ENCODE results near the gene FEM1B.

The FEM1B gene

GRCh38 chr15:68259883-68260282, 17.7 kb upstream of the FEM1B start:
- no peak for DNase-seq (ENCODE audit: low spot score)

- no peak for DNase-seq (ENCODE audit: low spot score)
These were observed 16.3 kb upstream of the FEM1B start for GRCh38 chr15:68261241-68261640.

GRCh38 chr15:68261980-68262379, 15.6 kb upstream of the FEM1B start:
- DNase-seq (ENCODE audit: low spot score), result no peak

- no peak for DNase-seq (ENCODE audit: low spot score)
These were observed 14.8 kb upstream of the FEM1B start for GRCh38 chr15:68262514-68263356.

GRCh38 chr15:68264282-68264681, 13.3 kb upstream of the FEM1B start:
- no peak for DNase-seq (ENCODE audit: low spot score)

- no peak for DNase-seq (ENCODE audit: low spot score)
These were observed 12.5 kb upstream of the FEM1B start for GRCh38 chr15:68265081-68265480.

GRCh38 chr15:68265674-68266073, 11.9 kb upstream of the FEM1B start:
- DNase-seq (ENCODE audit: low spot score), result no peak

- no peak for DNase-seq (ENCODE audit: low spot score)
These were observed 9.1 kb upstream of the FEM1B start for GRCh38 chr15:68268405-68268804.

GRCh38 chr15:68271854-68272471, 5.6 kb upstream of the FEM1B start:
- DNase-seq (ENCODE audit: low spot score), result no peak

GRCh38 chr15:68272721-68273271, 4.7 kb upstream of the FEM1B start:
- no peak for DNase-seq (ENCODE audit: low spot score)

- DNase-seq (ENCODE audit: low spot score), result no peak
These were observed 3.2 kb upstream of the FEM1B start for GRCh38 chr15:68274201-68274848.

GRCh38 chr15:68275165-68275746, 2.3 kb upstream of the FEM1B start:
- DNase-seq (ENCODE audit: low spot score), result no peak

GRCh38 chr15:68276668-68277067, 877 bp upstream of the FEM1B start:
- DNase-seq (ENCODE audit: low spot score), result no peak

- no peak for DNase-seq (ENCODE audit: low spot score)
These were observed 378 bp upstream of the FEM1B start for GRCh38 chr15:68277131-68277602.

- no peak for DNase-seq (ENCODE audit: low spot score)
These were observed 725 bp downstream of the FEM1B start for GRCh38 chr15:68278345-68278594.

- DNase-seq (ENCODE audit: low spot score), result peak; percentile 10
These were observed 1.3 kb downstream of the FEM1B start for GRCh38 chr15:68278595-68279405.

GRCh38 chr15:68279779-68280753, 2.5 kb downstream of the FEM1B start:
- no peak for DNase-seq (ENCODE audit: low spot score)

- no peak for DNase-seq (ENCODE audit: low spot score)
These were observed 3.5 kb downstream of the FEM1B start for GRCh38 chr15:68281008-68281407.

- no peak for DNase-seq (ENCODE audit: low spot score)
These were observed 5.9 kb downstream of the FEM1B start for GRCh38 chr15:68283401-68283800.

- no peak for DNase-seq (ENCODE audit: low spot score)
These were observed 7.2 kb downstream of the FEM1B start for GRCh38 chr15:68284616-68285258.
